ENCODE results near the gene CABLES1.
"Not testable (repeated sequence)": the region's sequence is repeated elsewhere in the genome, so short reads cannot be mapped to it uniquely, and the experiment has no call there.

CABLES1 gene

DNA sequence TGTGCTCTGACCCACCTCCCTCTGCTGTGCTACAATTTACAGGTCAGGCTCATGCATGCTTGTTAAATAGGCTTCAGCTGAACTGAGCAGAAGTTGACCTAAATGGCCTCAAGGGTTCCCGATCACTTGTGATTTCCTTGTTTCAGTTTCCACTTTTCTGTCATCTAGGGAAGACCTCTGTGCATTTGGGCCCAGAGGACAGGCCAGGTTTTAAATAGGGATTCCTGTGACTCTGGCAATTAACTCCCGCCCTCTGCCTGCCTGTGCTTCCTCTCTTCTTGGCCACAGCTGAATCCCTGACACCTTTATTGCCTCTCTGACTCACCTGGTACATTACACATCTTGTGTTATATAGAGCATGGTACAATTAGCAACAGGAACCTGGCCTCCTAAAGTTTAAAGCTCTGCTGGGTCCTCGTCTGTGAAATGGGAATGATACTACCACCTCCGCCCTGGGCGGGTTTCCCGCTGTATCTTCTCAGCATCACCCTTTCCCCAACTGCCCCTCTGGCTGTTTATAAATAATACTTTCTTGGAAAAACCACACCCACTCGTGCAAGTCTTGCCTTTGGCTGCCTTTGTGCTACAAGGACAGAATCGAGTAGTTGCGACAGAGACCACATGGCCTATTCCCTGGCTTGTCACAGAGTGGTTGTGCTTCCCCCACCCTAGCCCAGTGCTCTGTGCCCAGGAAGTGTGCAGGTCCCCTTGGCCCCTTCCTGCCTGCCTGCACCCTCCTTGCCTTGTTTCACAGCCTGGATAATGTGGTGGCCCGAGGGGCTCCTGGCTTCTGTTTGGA, 7.9 kb downstream of the CABLES1 start:
- DNase-seq: peak; percentile 72

GRCh38 chr18:23143815-23144261, 8.6 kb downstream of the CABLES1 start:
- peak; percentile 25 for DNase-seq

GRCh38 chr18:23144640-23145039, 9.4 kb downstream of the CABLES1 start:
- DNase-seq: no peak

DNA sequence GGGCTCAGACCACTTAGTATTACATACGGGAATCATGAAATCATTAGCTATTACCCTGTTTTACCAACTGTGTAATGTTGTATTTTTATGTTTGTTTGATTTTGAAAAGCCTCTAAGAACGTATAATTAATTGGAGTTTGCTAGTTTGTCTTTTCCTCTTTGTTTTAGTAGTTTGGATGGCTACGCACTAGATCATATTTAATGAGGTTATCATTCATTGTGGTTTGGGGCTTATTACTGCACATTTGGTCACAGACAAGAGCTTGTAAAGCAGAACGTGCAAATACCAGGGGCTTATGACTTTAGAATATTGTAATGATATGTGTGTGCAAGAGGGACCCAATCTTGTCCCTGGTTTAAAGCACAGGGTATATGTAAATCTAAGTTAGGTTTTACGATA, 10.3 kb downstream of the CABLES1 start:
- DNase-seq: no peak

DNA sequence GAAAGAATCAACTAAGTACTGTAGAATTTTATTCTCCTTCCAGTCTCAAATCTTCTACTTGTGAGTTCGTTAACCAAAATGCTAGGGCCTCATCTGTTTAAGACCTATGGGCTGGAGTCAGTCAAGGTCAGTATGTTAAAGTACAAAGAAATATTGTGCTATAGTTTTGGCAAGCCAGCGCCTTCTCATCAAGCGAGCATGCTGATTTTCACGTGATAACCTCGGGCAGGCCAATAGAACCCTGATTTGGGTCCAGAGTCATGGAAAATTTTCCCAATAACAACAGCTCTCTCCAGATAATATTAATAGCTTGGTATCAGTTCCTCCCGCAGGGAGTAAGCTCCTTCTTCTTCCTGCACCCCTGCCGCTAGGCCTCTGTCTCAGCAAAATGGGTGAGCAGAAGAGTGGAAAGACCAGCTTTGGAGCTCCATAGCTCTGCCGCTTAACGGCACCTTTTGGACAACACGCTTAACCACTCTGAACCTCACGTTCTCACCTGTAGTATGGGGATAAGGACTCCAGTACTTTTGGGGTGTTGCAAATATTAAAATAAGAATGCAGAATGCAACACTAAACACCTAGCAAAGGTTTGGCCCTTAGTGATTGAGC, 11.7 kb downstream of the CABLES1 start:
- DNase-seq: no peak

DNA sequence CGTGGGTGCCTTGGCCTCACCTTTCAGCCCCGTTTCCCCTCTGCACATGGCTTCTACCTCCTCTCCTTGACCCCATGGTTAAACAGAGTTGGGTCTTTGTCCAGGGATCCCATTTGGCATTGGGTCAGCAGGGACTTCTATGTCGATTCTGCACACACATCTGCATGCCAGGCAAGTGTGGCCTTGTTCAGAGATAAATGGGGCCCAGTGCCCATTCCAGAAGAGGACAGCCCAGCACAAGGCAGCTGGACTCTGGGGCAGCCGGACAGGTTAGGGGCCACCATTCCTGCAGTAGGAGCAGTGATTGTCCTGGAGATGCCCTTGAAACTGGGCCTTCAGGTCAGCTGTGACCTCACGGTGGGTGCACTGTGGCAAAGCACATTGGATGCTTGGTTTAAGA, 13.1 kb downstream of the CABLES1 start:
- DNase-seq: no peak

- no peak for DNase-seq
Observed at GRCh38 chr18:23149570-23149969, 14.3 kb downstream of the CABLES1 start.

GRCh38 chr18:23151414-23152099, 16.3 kb downstream of the CABLES1 start:
- DNase-seq: no peak

DNA sequence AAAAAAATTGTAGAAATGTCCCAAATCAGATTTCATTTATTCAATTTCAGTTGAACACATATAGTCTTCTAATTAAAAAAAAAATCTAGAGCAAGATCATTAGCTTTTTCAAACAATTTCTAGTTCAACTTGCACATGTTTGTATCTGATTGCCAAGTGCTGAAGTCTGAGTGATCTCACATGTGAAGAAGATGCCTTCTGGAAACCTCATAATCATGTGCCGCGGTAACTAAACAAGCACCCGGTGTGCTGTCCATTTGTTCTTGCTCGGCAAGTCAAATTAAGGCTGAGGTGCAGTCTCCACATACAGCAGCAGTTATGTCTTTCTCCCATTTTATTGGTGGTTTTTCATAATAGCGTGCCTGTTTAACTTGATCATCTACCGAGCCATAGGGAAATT, 18.7 kb downstream of the CABLES1 start:
- no peak for DNase-seq

DNA sequence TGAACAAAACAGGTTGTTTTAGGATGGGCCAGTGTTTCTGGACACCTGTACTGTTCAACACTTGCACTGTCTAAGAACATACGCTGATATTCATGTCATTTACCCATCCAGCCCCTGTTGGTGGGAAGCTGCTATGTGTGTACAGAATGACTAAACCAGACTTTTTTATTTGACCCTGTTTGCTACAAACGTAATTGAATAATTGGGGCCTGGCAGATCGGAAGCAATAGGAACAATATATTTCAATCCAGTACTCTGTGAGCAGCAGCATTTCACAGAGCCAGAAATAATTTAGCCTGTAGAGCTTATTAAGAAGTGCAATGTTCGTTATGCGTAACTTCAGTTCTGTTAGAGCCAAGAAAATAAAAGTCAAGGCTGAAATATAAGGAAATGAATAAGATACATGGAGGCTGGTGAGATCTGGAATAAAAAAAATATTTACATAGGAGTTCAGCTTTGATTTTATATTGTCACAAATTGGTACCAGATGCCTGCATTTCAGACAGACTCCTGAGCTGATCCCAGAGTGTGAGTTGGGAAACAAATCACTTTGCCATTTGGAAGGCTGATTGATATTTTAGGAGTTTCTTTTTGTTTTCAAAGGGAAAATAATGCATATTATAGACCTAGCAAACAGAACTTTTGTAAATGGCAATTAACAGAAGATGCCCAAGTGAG, 19.7 kb downstream of the CABLES1 start:
- no peak for DNase-seq

DNA sequence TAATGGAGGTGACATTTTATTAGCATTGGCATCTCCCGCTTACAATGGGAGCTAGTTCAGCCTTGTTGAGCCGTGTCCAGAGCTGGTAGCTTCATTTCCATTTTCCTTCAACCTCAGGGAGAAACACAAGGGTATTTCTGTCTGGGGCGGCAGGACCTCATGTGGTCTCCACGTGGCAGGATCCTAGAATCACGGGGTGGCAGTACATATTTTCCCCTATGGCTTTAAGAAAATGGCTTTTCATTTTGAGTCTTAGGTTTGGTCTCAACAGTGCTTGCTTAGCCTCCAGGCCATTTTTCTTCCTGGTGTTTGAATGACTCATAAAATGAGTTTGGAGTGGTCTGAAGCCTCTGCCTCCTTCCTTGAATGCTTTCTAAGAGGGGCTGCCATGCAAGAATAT, 20.3 kb downstream of the CABLES1 start:
- DNase-seq: no peak

DNA sequence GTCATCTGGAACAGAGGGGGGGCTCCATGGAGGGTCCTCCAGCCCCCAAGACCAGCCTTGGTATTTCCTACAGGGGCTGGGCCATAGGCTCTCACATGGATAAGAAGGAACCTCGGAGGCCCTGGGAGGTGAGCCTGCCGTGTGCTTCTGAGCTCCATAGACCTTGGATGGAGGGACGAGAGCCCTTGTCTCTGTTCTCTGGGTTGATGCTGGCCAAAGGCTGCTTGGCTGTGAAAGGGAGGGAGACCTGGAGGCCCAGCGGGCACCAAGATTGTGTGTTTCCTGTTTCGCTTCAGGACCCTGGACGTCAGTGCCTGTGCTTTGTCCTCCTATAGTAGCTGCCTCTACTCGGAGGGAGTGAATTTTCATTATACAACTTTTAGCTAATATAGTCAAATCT, 20.8 kb downstream of the CABLES1 start:
- no peak for DNase-seq

- DNase-seq: no peak
Observed at GRCh38 chr18:23158058-23158457, 22.8 kb downstream of the CABLES1 start.

GRCh38 chr18:23158884-23159283, 23.6 kb downstream of the CABLES1 start:
- DNase-seq: not testable (repeated sequence)

DNA sequence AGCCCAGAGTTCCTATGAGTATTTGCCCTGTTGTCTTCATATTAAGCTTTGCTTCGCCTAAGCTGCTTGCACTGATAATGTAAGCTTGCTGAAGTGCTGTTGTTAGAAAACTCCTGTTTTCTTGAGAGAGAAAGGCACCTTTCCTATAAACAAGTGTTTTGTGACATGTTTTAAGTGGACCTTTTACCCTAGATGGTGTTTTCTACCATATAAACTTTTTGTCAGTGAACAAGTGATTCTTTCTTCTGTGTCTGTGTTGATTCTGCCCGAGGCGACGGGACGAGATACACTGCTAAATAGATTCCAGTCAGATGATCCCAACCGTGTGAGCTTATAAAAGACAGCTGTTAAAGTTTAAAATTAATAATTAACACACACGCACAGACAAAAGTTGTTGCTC, 24.1 kb downstream of the CABLES1 start:
- peak; percentile 66 for DNase-seq

DNA sequence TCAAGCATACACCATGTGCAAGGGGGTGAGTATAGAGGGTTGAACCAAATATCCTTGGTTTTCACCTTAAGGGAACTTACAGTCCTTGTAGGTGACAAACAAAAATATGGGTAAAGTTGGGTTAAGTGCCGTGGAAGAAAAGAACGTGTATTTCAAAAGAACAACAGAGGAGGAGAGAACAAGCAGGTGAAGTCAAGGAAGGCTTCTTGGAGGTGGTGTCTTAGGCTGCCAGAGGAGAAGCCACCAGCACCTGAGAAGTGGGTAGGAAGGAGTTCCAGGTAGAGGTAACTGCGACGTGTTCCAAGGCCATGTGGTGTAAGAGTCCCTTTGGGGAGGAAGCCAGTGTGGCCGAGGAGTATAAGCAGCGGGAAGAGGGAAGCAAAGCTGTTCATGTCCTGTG, 27.2 kb downstream of the CABLES1 start:
- DNase-seq: no peak

DNA sequence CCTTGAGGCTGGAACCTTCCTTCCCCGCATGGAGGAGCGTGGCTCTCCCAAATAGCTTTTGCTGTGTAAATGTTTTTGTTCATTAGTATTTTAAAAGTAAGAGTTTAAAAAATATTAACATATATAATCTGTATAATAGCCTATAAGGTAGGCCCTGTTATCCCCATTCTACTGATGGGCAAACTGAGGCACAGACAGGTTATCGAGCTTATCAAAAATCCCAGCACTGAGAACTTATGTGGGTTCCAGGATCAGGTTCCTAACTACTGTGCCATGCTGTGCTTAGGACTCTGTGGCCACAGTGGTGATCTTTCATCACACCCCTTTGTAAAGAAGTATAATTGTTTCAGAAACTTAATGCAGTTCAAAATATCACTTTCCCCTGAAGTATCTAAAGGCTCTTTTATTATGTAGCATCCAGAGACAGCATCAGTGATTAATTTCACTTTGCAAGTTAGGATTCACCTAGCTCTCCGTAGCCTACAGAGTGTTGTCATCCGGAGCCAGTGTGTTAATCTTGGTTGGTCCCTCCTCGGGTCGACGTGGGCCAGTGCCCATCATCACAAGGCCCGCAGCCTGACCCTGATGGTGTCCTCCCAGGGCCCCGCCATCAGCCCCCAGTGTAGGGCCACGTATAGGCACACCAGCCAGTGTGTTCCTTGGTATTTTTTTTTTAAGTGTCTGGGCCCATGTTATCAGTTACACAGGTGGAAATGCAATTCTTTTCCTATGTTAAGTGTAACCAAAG, 28.7 kb downstream of the CABLES1 start:
- no peak for DNase-seq

GRCh38 chr18:23165271-23166068, 30.2 kb downstream of the CABLES1 start:
- no peak for DNase-seq

- no peak for DNase-seq
Observed at GRCh38 chr18:23166891-23167541, 31.7 kb downstream of the CABLES1 start.

- DNase-seq: no peak
Observed at GRCh38 chr18:23169673-23170044, 34.4 kb downstream of the CABLES1 start.

GRCh38 chr18:23170137-23170536, 34.9 kb downstream of the CABLES1 start:
- DNase-seq: no peak

Data from kidney glomerular epithelial cell (primary cell).